HepG2 (cell line): ENCODE results near the gene DUOXA2. TPM values are rescaled to one million over a fixed set of nuclear protein-coding genes. Genes with fewer than 3 reads are reported as not detected.
A peak's percentile ranks its signal among the peaks of the same experiment; 100 is the strongest.

Source experiments
- ADNP ChIP-seq: sonication (generic); formaldehyde crosslinking; IDR thresholded peaks from 2 replicates; pipeline ENCODE4 v1.4.0; 2020; ENCODE audit warnings: missing genetic modification reagents
- ATF3 ChIP-seq: sonication (generic); formaldehyde crosslinking; IDR thresholded peaks from 2 replicates; pipeline ENCODE4 v1.4.0; 2020; ENCODE audit warnings: missing genetic modification reagents
- BCL6 ChIP-seq: IDR thresholded peaks from 2 replicates; pipeline ENCODE4 v1.6.1; 2016; ENCODE audit warnings: missing genetic modification reagents, missing compliant biosample characterization
- DDIT3 ChIP-seq: sonication (generic); formaldehyde crosslinking; IDR thresholded peaks from 2 replicates; pipeline ENCODE4 v1.4.0; 2020; ENCODE audit warnings: mild to moderate bottlenecking, missing genetic modification reagents
- DNMT3B ChIP-seq: conservative IDR thresholded peaks from 2 replicates; pipeline ENCODE4 v1.6.1; 2016; ENCODE audit warnings: missing biosample characterization, control low read depth
- GMEB2 ChIP-seq: IDR thresholded peaks from 2 replicates; pipeline ENCODE4 v1.6.1; 2016; ENCODE audit warnings: missing biosample characterization, missing genetic modification reagents, low read depth
- HIC2 ChIP-seq: sonication (generic); formaldehyde crosslinking; IDR thresholded peaks from 2 replicates; pipeline ENCODE4 v1.9.0; 2022; ENCODE audit warnings: low read depth, missing genetic modification reagents
- KMT2A ChIP-seq: sonication (generic); formaldehyde crosslinking; IDR thresholded peaks from 2 replicates; pipeline ENCODE4 v1.4.0; 2020; ENCODE audit warnings: missing genetic modification reagents
- MED13 ChIP-seq: sonication (generic); formaldehyde crosslinking; IDR thresholded peaks from 2 replicates; pipeline ENCODE4 v1.5.0; 2020; ENCODE audit warnings: missing genetic modification reagents
- NFATC3 ChIP-seq: sonication (generic); formaldehyde crosslinking; IDR thresholded peaks from 2 replicates; pipeline ENCODE4 v1.5.1; 2020; ENCODE audit warnings: mild to moderate bottlenecking, missing genetic modification reagents
- TARDBP ChIP-seq: sonication (generic); formaldehyde crosslinking; IDR thresholded peaks from 2 replicates; pipeline ENCODE4 v1.8.0; 2022; ENCODE audit warnings: mild to moderate bottlenecking, missing genetic modification reagents
- ZFP62 ChIP-seq: sonication (generic); formaldehyde crosslinking; IDR thresholded peaks from 2 replicates; pipeline ENCODE4 v1.4.0; 2020; ENCODE audit warnings: missing genetic modification reagents
- ZNF230 ChIP-seq: sonication (generic); formaldehyde crosslinking; IDR thresholded peaks from 2 replicates; pipeline ENCODE4 v1.4.0; 2020; ENCODE audit warnings: mild to moderate bottlenecking, missing genetic modification reagents
- ZNF235 ChIP-seq: sonication (generic); formaldehyde crosslinking; IDR thresholded peaks from 2 replicates; pipeline ENCODE4 v1.8.1; 2023; ENCODE audit warnings: mild to moderate bottlenecking, missing genetic modification reagents, borderline replicate concordance
- ZNF276 ChIP-seq: sonication (generic); formaldehyde crosslinking; IDR thresholded peaks from 2 replicates; pipeline ENCODE4 v1.4.0; 2020; ENCODE audit warnings: mild to moderate bottlenecking, low read depth, missing genetic modification reagents
- ZNF34 ChIP-seq: sonication (generic); formaldehyde crosslinking; IDR thresholded peaks from 2 replicates; pipeline ENCODE4 v1.4.0; 2020; ENCODE audit warnings: mild to moderate bottlenecking, missing genetic modification reagents, borderline replicate concordance
- ZNF704 ChIP-seq: sonication (generic); formaldehyde crosslinking; IDR thresholded peaks from 2 replicates; pipeline ENCODE4 v1.8.1; 2023; ENCODE audit warnings: mild to moderate bottlenecking, inconsistent platforms, moderate library complexity, missing genetic modification reagents, borderline replicate concordance
- ZNF75D ChIP-seq: sonication (generic); formaldehyde crosslinking; IDR thresholded peaks from 2 replicates; pipeline ENCODE4 v1.8.1; 2023; ENCODE audit warnings: missing genetic modification reagents, mild to moderate bottlenecking, borderline replicate concordance
- ZNF772 ChIP-seq: sonication (generic); formaldehyde crosslinking; IDR thresholded peaks from 2 replicates; pipeline ENCODE4 v1.5.0; 2020; ENCODE audit warnings: mild to moderate bottlenecking, missing genetic modification reagents
- ZNF781 ChIP-seq: sonication (generic); formaldehyde crosslinking; IDR thresholded peaks from 2 replicates; pipeline ENCODE4 v1.5.1; 2020; ENCODE audit warnings: borderline replicate concordance, mild to moderate bottlenecking, missing genetic modification reagents; ENCODE audit errors: not compliant biosample characterization
- ZNF841 ChIP-seq: sonication (generic); formaldehyde crosslinking; IDR thresholded peaks from 2 replicates; pipeline ENCODE4 v1.8.1; 2023; ENCODE audit warnings: missing genetic modification reagents, borderline replicate concordance
- ZSCAN30 ChIP-seq: sonication (generic); formaldehyde crosslinking; IDR thresholded peaks from 2 replicates; pipeline ENCODE4 v1.5.0; 2020; ENCODE audit warnings: mild to moderate bottlenecking, missing genetic modification reagents
- polyA plus RNA-seq, 8 experiments: library from polyadenylated mRNA; depleted of rRNA in 3 of 8; stranded (reverse) in 7 of 8; unstranded in 1 of 8; fragments of >200 nt; fragmentation: Illumina TruSeq in 4 of 8; extraction: Trizol in 4 of 8; gene quantifications; 2 replicates each; pipeline versions ENCODE4 v1.2.1 to v1.2.3, GENCODE V29; 2011 to 2016; ENCODE audit warnings: low read depth in 4 of 8, missing spikeins in 1 of 8, mixed read lengths in 1 of 8; ENCODE audit not compliant: insufficient read depth in 1 of 8
- total RNA-seq, 5 experiments: library from RNA; depleted of rRNA; stranded (reverse); fragments of >200 nt; fragmentation: Illumina TruSeq; extraction: Trizol; gene quantifications; 2 replicates each; pipeline ENCODE4 v1.2.3, GENCODE V29; 2016; ENCODE audit warnings: low read depth in 1 of 5

DUOXA2 gene
- total and polyA plus RNA-seq, 2 of the 13 experiments (the other 11 are each of a cell fraction or from before 2014, with no cell fraction given), result 0.32 TPM; not detected in 1

GRCh38 chr15:45162771-45163507 is 48.8 kb downstream of the DUOXA2 start (continued):
- TF ChIP-seq ZNF704 (no peak), GMEB2 (CRISPR knock-in tag) (no peak), BCL6 (no peak), DDIT3 (no peak), HIC2 (no peak), MED13 (CRISPR knock-in tag) (no peak), ZNF781 (no peak), ZNF276 (CRISPR knock-in tag) (no peak), ZSCAN30 (CRISPR knock-in tag) (no peak), NFATC3 (CRISPR knock-in tag) (no peak), ZNF235 (no peak), ATF3 (CRISPR knock-in tag) (0 out of 2 replicates have a peak, but pooled peaks have one; percentile 36), DNMT3B (no peak), ZNF841 (CRISPR knock-in tag) (no peak), ZNF772 (0 out of 2 replicates have a peak, but pooled peaks have one; percentile 54), ADNP (CRISPR knock-in tag) (no peak), TARDBP (CRISPR knock-in tag) (no peak), ZNF34 (CRISPR knock-in tag) (no peak), ZNF230 (CRISPR knock-in tag) (no peak), ZNF75D (CRISPR knock-in tag) (no peak), ZFP62 (CRISPR knock-in tag) (no peak), KMT2A (CRISPR knock-in tag) (no peak)
